DOHH2 (cell line): ENCODE measurements around the gene RCVRN.

Source experiments
- CTCF ChIP-seq: fragments of 200-600 bp; sonication (generic); IDR thresholded peaks from one replicate; pipeline ENCODE4 v1.5.1; 2014; ENCODE audit warnings: antibody characterized with exemption, mild to moderate bottlenecking, low read depth, low read length; ENCODE audit not compliant: poor library complexity, severe bottlenecking
- EZH2phosphoT487 ChIP-seq: fragments of 200-600 bp; sonication (generic); IDR thresholded peaks from 2 replicates; pipeline ENCODE4 v1.6.1; 2017; ENCODE audit warnings: borderline replicate concordance, mild to moderate bottlenecking, antibody characterized with exemption, low read length, moderate library complexity, mixed read lengths

- TF ChIP-seq CTCF (no peak), EZH2phosphoT487 (no peak)
These were observed 18.7 kb downstream of the RCVRN start for GRCh38 chr17:9886141-9886930.
